ENCODE measurements around the gene TBC1D20.

The TBC1D20 gene

DNA sequence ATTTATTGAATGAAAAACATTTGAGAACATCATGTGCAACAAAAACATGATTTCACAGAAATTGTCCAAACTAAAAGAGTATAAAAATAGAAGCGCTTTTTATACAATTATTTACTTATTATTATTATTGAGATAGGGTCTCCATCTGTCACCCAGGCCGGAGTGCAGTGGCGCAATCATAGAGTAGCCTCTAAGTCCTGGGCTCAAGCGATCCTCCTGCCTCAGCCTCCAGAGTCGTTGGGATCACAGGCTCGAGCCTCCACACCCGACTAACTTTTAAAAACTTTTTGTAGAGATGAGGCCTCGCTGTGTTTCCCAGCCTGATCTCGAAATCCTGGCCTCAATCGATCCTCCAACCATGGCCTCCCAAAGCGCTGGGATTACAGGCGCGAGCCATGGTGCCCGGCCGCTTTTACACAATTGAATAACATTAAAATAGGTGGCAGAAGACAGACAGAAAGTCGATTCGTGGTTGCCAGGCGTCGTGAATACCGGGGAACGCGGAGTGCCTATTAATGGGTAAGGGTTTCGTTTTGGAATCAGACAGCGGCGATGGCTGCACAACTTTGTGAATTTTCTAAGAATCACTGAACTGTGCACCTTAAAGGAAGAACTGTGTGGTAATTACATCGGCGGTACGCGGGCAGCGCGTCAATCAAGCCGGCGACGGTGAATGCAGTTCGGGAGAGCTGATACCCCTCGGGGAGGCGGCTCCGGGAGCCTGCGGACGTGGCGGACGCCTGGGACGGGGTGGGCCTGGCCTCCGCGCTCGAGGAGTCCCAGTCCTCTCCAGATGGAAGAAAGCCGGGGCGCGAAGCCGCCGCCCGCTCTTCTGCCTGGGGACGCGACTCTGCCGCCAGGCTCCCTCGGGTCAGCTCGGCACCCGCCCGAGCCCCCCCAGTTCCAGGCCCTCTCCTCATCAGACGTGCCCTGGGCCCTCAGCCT is 807 bp downstream of the TBC1D20 start:
- H3K27ac ChIP-seq (ENCODE audit: low read length), result peak overlapping the region; percentile 47
- H3K36me3 ChIP-seq (replicated peaks; ENCODE audit: low read depth, low read length), result peaks cover 3% of the 10 kb centered on the region
- no peak for TF ChIP-seq EZH2phosphoT487 (IDR thresholded peaks at IDR 0.05; ENCODE audit: low read depth)
- TF ChIP-seq, protein P1, sequence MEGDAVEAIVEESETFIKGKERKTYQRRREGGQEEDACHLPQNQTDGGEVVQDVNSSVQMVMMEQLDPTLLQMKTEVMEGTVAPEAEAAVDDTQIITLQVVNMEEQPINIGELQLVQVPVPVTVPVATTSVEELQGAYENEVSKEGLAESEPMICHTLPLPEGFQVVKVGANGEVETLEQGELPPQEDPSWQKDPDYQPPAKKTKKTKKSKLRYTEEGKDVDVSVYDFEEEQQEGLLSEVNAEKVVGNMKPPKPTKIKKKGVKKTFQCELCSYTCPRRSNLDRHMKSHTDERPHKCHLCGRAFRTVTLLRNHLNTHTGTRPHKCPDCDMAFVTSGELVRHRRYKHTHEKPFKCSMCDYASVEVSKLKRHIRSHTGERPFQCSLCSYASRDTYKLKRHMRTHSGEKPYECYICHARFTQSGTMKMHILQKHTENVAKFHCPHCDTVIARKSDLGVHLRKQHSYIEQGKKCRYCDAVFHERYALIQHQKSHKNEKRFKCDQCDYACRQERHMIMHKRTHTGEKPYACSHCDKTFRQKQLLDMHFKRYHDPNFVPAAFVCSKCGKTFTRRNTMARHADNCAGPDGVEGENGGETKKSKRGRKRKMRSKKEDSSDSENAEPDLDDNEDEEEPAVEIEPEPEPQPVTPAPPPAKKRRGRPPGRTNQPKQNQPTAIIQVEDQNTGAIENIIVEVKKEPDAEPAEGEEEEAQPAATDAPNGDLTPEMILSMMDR (IDR thresholded peaks at IDR 0.05; ENCODE audit: low read depth, low read length), result no peak
- H2AFZ ChIP-seq (ENCODE audit: low read depth, low read length), result peak overlapping the region; percentile 43; the same call in 1 of the 2 replicates
- H3K4me3 ChIP-seq (ENCODE audit: low read length), result peak overlapping the region; percentile 85
- H3K4me1 ChIP-seq (ENCODE audit: low read length), result peaks cover 17% of the 10 kb centered on the region
- H4K20me1 ChIP-seq (ENCODE audit: insufficient read depth, low read length), result peaks cover 34% of the 10 kb centered on the region
- peak overlapping the region; percentile 78 for H3K9ac ChIP-seq (ENCODE audit: low read length)
- H3K9me3 ChIP-seq (ENCODE audit: insufficient read depth, low read length), result no peaks in the 10 kb centered on the region
- H3K27me3 ChIP-seq (ENCODE audit: low read depth, low read length), result no peaks in the 10 kb centered on the region
- peak overlapping the region; percentile 82 for H3K4me2 ChIP-seq (ENCODE audit: low read length)
- H3K79me2 ChIP-seq (ENCODE audit: low read length), result peaks cover 52% of the 10 kb centered on the region

DNA sequence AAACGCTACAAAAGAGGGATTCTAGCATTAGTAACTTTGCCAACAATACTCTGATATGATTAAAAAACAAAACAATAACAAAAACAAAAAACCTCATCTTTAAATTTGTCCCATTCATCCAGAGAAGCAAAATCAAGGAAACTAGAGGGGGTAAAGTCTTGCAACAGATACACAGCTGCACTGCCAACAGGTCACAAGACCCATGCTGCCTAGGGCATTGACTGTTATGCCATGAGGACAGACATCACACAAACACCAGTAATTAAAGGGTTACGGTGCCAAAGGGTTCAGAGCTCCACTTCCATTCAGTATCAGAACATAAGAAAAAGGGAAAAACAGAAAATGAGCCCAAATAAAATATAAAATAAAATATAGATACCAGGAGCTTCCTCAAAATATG is 1.6 kb downstream of the TBC1D20 start:
- peaks cover 37% of the 10 kb centered on the region for H4K20me1 ChIP-seq (ENCODE audit: insufficient read depth, low read length)
- H3K9me3 ChIP-seq (ENCODE audit: insufficient read depth, low read length), result no peaks in the 10 kb centered on the region
- no peaks in the 10 kb centered on the region for H3K27me3 ChIP-seq (ENCODE audit: low read depth, low read length)
- H3K79me2 ChIP-seq (ENCODE audit: low read length), result peaks cover 60% of the 10 kb centered on the region
- H3K4me3 ChIP-seq (ENCODE audit: low read length), result peak overlapping the region; percentile 85
- H3K9ac ChIP-seq (ENCODE audit: low read length), result no peak overlapping the region
- TF ChIP-seq, protein P1 (IDR thresholded peaks at IDR 0.05; ENCODE audit: low read depth, low read length), result no peak
- no peak for TF ChIP-seq EZH2phosphoT487 (IDR thresholded peaks at IDR 0.05; ENCODE audit: low read depth)
- H2AFZ ChIP-seq (ENCODE audit: low read depth, low read length), result no peak overlapping the region
- no peak overlapping the region for H3K27ac ChIP-seq (ENCODE audit: low read length)
- peaks cover 3% of the 10 kb centered on the region for H3K36me3 ChIP-seq (replicated peaks; ENCODE audit: low read depth, low read length)
- peak overlapping the region; percentile 82; the same call in 1 of the 2 replicates for H3K4me2 ChIP-seq (ENCODE audit: low read length)
- H3K4me1 ChIP-seq (ENCODE audit: low read length), result peaks cover 17% of the 10 kb centered on the region

DNA sequence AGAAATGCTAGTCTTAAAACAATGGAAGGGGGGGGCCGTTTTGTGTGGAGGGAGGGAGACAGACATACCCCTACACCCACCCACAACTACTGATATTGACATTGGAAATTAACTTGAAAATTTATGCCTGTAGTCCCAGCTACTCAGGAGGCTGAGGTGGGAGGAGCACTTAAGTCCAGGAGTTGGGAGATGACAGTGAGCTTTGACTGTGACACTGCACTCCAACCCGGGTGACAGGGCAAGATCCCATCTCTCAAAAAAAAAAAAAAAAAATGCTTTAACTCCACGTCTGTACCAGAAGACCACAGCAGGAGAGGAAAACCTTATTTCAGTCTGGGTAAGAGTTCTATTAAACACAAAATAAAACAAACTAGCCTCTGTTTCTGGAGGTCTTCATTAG is 2.2 kb downstream of the TBC1D20 start:
- H3K79me2 ChIP-seq (ENCODE audit: low read length), result peaks cover 64% of the 10 kb centered on the region

DNA sequence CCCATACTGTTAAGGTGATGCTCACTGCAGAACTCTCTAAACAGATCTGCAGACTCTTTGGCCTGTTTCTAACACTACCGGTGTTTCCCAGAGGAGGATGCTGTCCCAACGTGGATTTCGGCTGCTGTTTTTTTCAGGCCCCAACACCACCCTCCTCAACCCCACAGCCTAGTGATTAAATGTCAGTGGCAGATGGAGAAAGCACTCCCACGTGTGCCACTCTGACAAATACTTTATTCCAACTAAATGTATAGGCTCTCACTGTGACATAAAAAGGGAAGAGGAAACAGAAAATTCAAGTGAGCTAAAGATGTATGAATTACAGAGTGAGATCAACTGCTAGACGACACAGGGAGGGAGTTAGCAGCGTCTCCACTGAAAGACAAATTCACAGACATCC is 3.6 kb downstream of the TBC1D20 start:
- Histone ChIP-seq H3K27ac (ENCODE audit: low read length) (no peak overlapping the region), H3K27me3 (ENCODE audit: low read depth, low read length) (no peaks in the 10 kb centered on the region), H3K4me2 (ENCODE audit: low read length) (no peak overlapping the region), H3K79me2 (ENCODE audit: low read length) (peaks cover 77% of the 10 kb centered on the region), H3K36me3 (replicated peaks; ENCODE audit: low read depth, low read length) (peaks cover 3% of the 10 kb centered on the region), H3K4me3 (ENCODE audit: low read length) (no peak overlapping the region), H3K9ac (ENCODE audit: low read length) (no peak overlapping the region), H4K20me1 (ENCODE audit: insufficient read depth, low read length) (peaks cover 43% of the 10 kb centered on the region), H3K9me3 (ENCODE audit: insufficient read depth, low read length) (no peaks in the 10 kb centered on the region), H3K4me1 (ENCODE audit: low read length) (peaks cover 17% of the 10 kb centered on the region), H2AFZ (ENCODE audit: low read depth, low read length) (no peak overlapping the region)
- TF ChIP-seq, protein P1 (IDR thresholded peaks at IDR 0.05; ENCODE audit: low read depth, low read length), result no peak
- no peak for TF ChIP-seq EZH2phosphoT487 (IDR thresholded peaks at IDR 0.05; ENCODE audit: low read depth)

More for the DNA sequence above, 2.2 kb downstream of the TBC1D20 start:
- H3K4me2 ChIP-seq (ENCODE audit: low read length), result no peak overlapping the region
- TF ChIP-seq, protein P1 (IDR thresholded peaks at IDR 0.05; ENCODE audit: low read depth, low read length), result no peak
- H3K9ac ChIP-seq (ENCODE audit: low read length), result no peak overlapping the region
- H3K27ac ChIP-seq (ENCODE audit: low read length), result no peak overlapping the region
- H4K20me1 ChIP-seq (ENCODE audit: insufficient read depth, low read length), result peaks cover 37% of the 10 kb centered on the region
- H3K4me3 ChIP-seq (ENCODE audit: low read length), result no peak overlapping the region
- peaks cover 3% of the 10 kb centered on the region for H3K36me3 ChIP-seq (replicated peaks; ENCODE audit: low read depth, low read length)
- no peak overlapping the region for H2AFZ ChIP-seq (ENCODE audit: low read depth, low read length)
- no peaks in the 10 kb centered on the region for H3K9me3 ChIP-seq (ENCODE audit: insufficient read depth, low read length)
- H3K27me3 ChIP-seq (ENCODE audit: low read depth, low read length), result no peaks in the 10 kb centered on the region
- H3K4me1 ChIP-seq (ENCODE audit: low read length), result peaks cover 17% of the 10 kb centered on the region
